HG02970 (cell line): ENCODE data around the gene CYTH3.

Experiments used
- ATAC-seq: cut with Tn5 transposase; IDR thresholded peaks from one replicate; pipeline ENCODE4 v1.9.1; 2021; ENCODE audit warnings: mild to moderate bottlenecking, moderate library complexity, moderate number of reproducible peaks; ENCODE audit not compliant: unreplicated experiment, low FRiP score

Gene CYTH3

DNA sequence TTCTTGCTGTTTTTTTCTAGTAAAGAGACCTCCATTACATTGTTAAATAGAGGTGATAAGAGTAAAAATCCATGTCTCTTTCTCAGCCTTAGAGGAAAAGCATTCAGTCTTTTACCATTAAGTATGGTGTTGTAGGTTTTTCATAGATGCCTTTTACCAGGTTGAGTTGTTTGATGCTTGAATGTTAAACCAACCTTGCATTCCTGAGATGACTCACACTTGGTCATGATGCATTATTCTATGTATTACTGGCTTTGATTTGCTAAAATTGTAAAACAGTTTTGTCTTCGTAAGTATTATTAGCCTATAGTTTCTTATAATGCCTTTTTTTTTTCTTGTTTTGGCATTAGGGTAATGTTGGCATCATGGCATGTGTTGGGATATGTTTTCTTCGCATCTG, 151.3 kb downstream of the CYTH3 start:
- no peak for ATAC-seq

DNA sequence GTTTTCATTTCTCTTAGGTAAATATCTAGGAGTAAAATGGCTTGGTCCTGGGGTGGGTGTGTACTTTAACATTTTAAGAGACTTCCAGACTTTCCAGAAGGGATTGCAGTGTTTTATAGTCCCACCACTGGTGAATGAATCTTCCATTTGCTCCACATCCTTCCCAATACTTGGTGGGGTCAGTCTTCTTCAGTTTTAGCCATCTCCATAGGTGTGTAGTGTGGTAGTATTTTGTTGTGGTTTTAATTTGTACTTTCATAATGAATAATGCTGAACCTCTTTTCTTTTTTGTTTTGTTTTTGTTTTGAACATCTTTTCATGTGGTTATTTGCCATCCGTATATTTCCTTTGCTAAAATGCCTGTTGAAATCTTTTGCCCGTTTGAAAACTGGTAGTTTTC, 154.9 kb downstream of the CYTH3 start:
- no peak for ATAC-seq

DNA sequence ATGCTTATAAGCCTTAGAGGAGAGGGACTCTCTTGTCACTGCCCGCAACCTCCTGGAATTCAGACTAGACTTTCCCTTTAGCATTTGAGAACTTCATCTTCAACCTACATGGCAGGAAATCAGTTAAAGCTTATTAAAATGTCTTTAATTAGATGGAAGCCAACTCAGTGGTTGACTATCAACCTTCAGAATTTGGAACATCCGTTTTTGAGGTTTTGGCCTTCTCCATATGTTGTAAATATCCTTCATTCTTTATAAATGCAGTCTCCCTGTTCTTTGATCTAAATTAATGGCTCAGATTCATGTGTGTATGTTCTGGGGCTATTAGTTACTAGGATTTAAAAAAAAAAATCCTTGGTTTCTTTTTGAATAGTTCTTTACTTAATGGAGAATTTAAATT, 156.2 kb downstream of the CYTH3 start:
- ATAC-seq: no peak
